K562 (cell line): ENCODE measurements around the gene ZNF711.

Experiments used
- DIDO1 ChIP-seq: fragments of 450-650 bp; IDR thresholded peaks from 2 replicates; pipeline ENCODE4 v1.6.1; 2016; ENCODE audit warnings: low read depth, missing biosample characterization, missing genetic modification characterization
- ETS2 ChIP-seq: IDR thresholded peaks from 2 replicates; pipeline ENCODE4 v1.6.1; 2016; ENCODE audit warnings: borderline replicate concordance, missing genetic modification characterization, mild to moderate bottlenecking, moderate library complexity, missing compliant biosample characterization; ENCODE audit not compliant: poor library complexity, severe bottlenecking
- EZH2 ChIP-seq: IDR thresholded peaks from 2 replicates; pipeline ENCODE4 v1.6.1; 2012; ENCODE audit warnings: low read depth, mild to moderate bottlenecking, inconsistent platforms, low read length, borderline replicate concordance
- MAFK ChIP-seq: IDR thresholded peaks from 2 replicates; pipeline ENCODE4 v1.6.1; 2011; ENCODE audit warnings: low read length, improper control_type of control experiment
- RBFOX2 ChIP-seq: fragments of 200-400 bp; formaldehyde crosslinking; IDR thresholded peaks from 2 replicates; pipeline ENCODE4 v1.6.1; 2017; ENCODE audit warnings: low read depth, mild to moderate bottlenecking, low read length, moderate library complexity
- SPI1 ChIP-seq: IDR thresholded peaks from 2 replicates; pipeline ENCODE4 v1.6.1; 2011; ENCODE audit warnings: low read depth, low read length, control low read depth, borderline replicate concordance
- TAF1 ChIP-seq: IDR thresholded peaks from 2 replicates; pipeline ENCODE4 v1.6.1; 2011; ENCODE audit warnings: mild to moderate bottlenecking, low read length, moderate library complexity; ENCODE audit not compliant: insufficient read depth, control insufficient read depth, severe bottlenecking; ENCODE audit errors: extremely low read depth
- ZBTB1 ChIP-seq: sonication (generic); formaldehyde crosslinking; IDR thresholded peaks from 2 replicates; pipeline ENCODE4 v1.8.1; 2023; ENCODE audit warnings: missing genetic modification reagents, low read depth, mild to moderate bottlenecking, borderline replicate concordance
- ZNF75A ChIP-seq: fragments of 450-650 bp; formaldehyde crosslinking; IDR thresholded peaks from 2 replicates; pipeline ENCODE4 v1.4.0; 2020; ENCODE audit warnings: mild to moderate bottlenecking

- TF ChIP-seq SPI1 (no peak), TAF1 (no peak), ZNF75A (CRISPR knock-in tag) (no peak), RBFOX2 (no peak), ZBTB1 (CRISPR knock-in tag) (no peak), ETS2 (tag) (no peak), EZH2 (no peak), DIDO1 (no peak), MAFK (no peak)
Measured at GRCh38 chrX:85223359-85223758, 20.4 kb upstream of the ZNF711 start.
